GM12891 (cell line): ENCODE data around the gene SLC10A7.

Source experiments
- DNase-seq: peaks from one replicate; pipeline ENCODE4 v3.0.0; 2011; ENCODE audit warnings: low spot score; ENCODE audit not compliant: insufficient read length
- FAIRE-seq: peaks from 2 replicates; lab custom pipeline; 2011; peaks lifted over from hg19 to GRCh38; lab: Jason Lieb, UNC
- PAX5 ChIP-seq: IDR thresholded peaks from 2 replicates; pipeline ENCODE4 v1.6.1; 2011; ENCODE audit warnings: low read length, moderate library complexity, mild to moderate bottlenecking; ENCODE audit not compliant: insufficient read depth, severe bottlenecking
- POLR2A ChIP-seq: IDR thresholded peaks from 2 replicates; pipeline ENCODE4 v1.6.1; 2011; ENCODE audit warnings: low read depth, low read length, control low read depth
- POLR2AphosphoS5 ChIP-seq: IDR thresholded peaks from 2 replicates; pipeline ENCODE4 v1.6.1; 2011; ENCODE audit warnings: low read depth, low read length, control low read depth
- POU2F2 ChIP-seq: IDR thresholded peaks from 2 replicates; pipeline ENCODE4 v1.6.1; 2011; ENCODE audit warnings: low read depth, mild to moderate bottlenecking, control low read depth, low read length, moderate library complexity
- SPI1 ChIP-seq: IDR thresholded peaks from 2 replicates; pipeline ENCODE4 v1.6.1; 2011; ENCODE audit warnings: low read depth, low read length, control low read depth
- TAF1 ChIP-seq: IDR thresholded peaks from 2 replicates; pipeline ENCODE4 v1.6.1; 2011; ENCODE audit warnings: low read depth, low read length, control low read depth

Gene SLC10A7

DNA sequence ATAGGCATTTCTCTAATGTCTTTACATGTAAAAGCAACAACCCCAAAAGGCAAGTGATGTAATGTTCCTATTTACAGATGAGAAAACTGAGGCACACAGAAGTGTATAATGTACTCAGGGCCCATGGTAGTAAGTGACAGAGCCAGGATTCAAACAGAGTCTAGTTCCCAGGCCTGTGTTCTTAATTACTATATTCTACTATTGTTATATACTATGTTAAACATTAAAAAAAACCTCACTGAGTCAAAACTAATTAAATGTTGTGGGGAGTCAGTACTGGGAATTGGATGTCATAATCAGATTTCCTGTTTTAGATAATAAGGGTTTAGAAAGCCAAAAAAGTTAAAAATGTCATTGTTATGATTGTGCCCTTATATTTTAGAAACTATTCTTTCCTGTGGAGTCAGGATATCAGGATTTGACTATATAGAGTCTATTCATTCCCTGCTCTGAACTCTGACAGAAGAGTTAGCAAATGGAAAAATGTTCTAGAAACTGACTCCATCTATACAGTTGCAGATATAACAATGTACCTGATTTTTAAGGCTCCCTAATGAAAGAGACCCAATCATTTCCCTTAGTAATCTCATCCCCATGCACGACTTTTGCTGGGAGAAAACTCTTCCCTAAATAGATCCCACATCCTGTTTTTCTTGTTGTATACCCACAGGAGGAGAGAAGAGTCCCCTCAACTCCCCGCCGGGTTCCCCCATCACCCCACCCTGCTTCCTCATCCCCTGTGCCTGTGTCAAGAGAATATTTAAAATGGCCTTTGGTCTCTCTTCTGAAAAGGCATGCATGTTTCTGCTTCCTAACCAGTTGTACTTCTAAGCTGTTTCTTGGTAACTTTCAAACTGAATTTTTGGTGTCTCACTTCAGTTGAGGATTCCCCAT is 237.7 kb downstream of the SLC10A7 start:
- TF ChIP-seq POU2F2 (no peak), PAX5 (no peak), TAF1 (no peak), SPI1 (no peak), POLR2AphosphoS5 (no peak), POLR2A (no peak)
- FAIRE-seq (no peak), DNase-seq (no peak)

DNA sequence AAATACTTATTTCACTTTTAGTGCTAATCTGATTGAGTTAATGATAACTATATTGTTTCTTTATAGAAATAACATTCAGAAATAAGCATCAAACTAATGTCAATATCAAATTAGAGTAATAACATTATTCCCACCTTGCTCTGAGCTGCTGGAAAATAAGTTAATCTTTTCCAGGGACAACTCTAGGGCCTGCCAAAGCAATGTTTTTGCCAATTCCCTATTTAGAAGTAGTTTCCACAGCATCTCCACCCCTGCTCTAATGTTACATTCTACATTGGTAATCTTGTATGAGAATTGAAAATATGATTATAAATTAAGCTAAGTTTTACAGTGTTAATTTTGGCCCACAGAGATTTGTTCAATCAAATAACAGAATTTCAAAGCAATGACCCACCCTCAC is 239.1 kb downstream of the SLC10A7 start:
- no peak for TF ChIP-seq POLR2AphosphoS5
- TF ChIP-seq SPI1: no peak
- no peak for TF ChIP-seq TAF1
- TF ChIP-seq PAX5: no peak
- no peak for TF ChIP-seq POLR2A
- TF ChIP-seq POU2F2: no peak
- DNase-seq (no peak), FAIRE-seq (no peak)

DNA sequence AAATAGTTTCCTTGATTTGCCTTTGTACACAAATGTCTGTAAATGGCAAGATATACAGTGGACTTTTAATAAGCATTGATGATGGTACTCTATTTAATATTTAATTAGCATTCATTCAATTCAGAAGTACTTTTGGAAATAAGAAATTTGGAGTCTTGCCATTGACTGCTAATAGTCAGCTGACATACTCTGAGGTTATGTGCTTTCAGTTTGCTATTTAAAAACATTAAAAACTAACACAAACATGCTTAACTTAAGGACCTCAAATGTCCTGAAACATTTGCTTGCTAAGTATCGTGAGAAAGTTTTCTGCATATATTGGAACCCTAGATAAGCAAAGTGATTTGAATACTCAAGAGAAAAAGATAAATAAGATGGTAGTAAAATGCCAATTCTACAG is 242.8 kb downstream of the SLC10A7 start:
- TF ChIP-seq SPI1 (no peak), POU2F2 (no peak), POLR2AphosphoS5 (no peak), PAX5 (no peak), POLR2A (no peak), TAF1 (no peak)
- no peak for FAIRE-seq
- DNase-seq: no peak

DNA sequence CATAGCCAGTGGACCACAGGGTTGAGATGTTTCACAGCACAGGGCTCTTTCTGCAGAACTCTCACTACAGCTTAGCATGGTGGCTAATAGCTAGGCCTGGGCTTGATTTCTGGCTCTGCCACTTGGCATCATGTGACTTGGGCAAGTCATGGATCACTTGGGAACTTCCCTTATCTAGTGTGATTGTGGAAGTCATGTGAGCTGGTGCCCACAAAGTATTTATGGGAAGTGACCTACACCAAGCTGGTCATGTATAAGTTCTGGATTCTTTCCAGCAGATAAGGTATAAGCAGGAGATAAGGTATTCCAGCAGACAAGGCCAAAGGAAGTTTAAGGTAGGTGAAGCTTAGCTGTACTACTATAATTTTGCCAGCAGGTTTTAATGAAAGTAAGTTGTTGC is 246.4 kb downstream of the SLC10A7 start:
- FAIRE-seq (peak; percentile 31), DNase-seq (no peak)
- TF ChIP-seq POLR2A: no peak
- TF ChIP-seq PAX5: no peak
- no peak for TF ChIP-seq POU2F2
- no peak for TF ChIP-seq SPI1
- no peak for TF ChIP-seq POLR2AphosphoS5
- no peak for TF ChIP-seq TAF1

DNA sequence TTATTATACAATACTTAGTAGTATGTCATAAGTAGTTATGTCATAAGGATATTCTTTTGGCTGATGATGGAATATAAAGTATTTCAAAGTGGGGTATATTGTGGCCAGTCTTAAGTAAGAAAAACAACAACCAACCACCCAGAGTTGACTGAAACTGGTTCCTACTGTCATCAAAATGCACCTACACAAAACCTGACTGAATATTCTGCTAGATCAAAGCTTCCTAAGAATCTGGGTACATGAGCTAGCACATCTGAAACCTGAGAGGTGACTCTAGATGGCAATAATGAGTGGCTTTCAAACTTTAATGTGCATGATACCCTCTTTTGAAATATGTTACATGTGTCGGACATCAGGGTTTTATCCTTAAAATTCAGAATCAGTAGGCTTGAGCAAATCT is 247.0 kb downstream of the SLC10A7 start:
- FAIRE-seq: no peak
- TF ChIP-seq POU2F2 (no peak), POLR2AphosphoS5 (no peak), TAF1 (no peak), POLR2A (no peak)

DNA sequence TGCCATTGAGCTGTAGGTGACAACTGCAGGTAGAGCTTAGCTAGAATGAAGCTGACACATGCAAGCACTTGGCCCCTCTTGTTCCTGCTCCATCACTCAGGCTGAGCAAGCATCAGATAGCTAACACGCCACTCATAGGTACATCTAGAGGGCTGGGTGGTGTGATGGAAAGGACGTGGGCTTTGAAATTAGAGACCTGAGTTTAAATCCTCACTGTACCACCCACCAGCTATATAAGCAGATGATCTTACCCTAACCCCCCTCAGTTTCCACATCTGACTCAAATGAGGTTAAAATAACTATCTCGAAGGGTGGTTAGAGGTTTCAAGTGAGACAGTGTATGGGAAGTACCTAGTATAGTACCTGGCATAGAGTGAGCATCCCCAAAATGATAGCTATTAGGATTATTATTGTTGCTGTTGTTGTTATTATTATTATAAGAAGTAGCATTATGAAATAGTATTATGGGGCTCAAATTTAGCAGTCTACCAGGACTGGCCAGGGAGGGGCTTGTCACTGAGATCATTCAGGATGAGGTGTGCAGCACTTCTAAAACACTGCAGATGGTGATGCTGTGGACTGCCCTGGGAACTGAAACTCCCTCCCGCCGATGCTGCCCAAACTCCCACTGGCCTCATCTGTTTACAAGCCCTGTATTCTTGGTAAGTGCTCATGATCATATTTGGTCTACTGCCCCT is 248.4 kb downstream of the SLC10A7 start:
- DNase-seq: no peak
- FAIRE-seq: peak; percentile 95
- TF ChIP-seq SPI1 (peak; percentile 61; the same call in 1 of the 2 replicates), TAF1 (no peak)

More for the DNA sequence above, 247.0 kb downstream of the SLC10A7 start:
- DNase-seq: no peak

DNA sequence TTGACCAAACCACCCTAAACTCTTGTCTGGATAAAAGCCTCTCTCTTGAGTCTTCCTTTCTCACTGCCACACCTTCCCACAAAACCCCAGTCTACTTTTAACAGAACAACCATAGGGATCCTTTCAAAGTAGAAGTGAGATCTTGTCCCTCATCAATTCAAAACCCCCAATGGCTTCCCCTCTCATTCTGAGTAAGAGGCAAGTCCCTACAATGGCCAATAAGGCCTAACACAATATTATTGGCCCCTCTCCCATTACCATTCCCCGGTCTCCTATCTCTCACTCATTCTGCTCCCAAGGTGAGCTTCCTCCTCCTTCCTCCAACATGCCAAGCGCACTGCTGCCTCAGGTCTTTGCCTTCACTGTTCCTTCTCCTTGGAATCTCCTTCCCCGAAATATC is 250.3 kb downstream of the SLC10A7 start:
- no peak for DNase-seq
- FAIRE-seq: peak; percentile 77
- TF ChIP-seq POU2F2 (no peak), PAX5 (no peak), POLR2AphosphoS5 (no peak), TAF1 (no peak), POLR2A (no peak), SPI1 (peak; percentile 77)

DNA sequence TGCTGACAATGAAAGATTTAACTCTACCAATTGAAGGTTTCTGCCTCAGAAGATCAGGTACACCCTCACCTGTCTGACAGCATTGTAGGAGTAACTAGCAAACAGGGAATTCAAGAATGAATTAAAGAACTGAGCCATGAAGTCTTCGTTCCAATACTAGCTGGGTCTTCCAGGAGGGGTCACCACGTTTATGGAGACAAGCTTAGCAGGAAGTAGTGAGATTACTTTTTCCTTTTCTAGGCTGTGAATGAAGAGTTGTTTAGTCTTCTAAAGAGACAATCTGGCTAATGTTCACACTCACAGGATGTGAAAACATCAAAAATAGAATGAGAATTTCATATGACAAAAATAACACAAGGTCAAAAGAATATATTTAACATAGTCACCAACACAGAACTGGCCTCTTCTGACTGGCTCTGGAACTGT is 252.5 kb downstream of the SLC10A7 start:
- DNase-seq (no peak), FAIRE-seq (peak; percentile 89)
- TF ChIP-seq POU2F2 (no peak), POLR2A (no peak), SPI1 (0 out of 2 replicates have a peak, but pooled peaks have one; percentile 9), POLR2AphosphoS5 (no peak)

DNA sequence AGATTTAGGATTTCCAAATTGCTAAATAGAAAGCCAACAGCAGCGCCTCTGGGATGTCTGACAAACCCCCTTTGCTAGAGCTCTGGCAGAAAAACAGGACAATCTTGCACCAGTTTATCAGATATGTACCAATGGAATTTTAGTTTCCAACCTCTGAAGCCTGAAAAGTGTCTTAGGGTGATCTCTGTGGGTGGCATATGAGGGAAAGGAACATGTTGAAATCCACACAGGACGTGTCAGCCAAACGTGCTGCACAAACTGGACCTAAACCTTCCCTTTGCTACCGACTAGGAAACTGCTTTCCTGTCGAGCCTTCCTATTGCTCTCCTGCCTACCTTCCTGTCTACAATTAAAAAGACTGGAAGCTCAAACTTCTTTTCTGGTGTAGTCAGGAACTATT is 253.9 kb downstream of the SLC10A7 start:
- DNase-seq (no peak), FAIRE-seq (peak; percentile 16)
- TF ChIP-seq TAF1 (no peak), POU2F2 (no peak), PAX5 (no peak), POLR2A (no peak), SPI1 (no peak), POLR2AphosphoS5 (no peak)

DNA sequence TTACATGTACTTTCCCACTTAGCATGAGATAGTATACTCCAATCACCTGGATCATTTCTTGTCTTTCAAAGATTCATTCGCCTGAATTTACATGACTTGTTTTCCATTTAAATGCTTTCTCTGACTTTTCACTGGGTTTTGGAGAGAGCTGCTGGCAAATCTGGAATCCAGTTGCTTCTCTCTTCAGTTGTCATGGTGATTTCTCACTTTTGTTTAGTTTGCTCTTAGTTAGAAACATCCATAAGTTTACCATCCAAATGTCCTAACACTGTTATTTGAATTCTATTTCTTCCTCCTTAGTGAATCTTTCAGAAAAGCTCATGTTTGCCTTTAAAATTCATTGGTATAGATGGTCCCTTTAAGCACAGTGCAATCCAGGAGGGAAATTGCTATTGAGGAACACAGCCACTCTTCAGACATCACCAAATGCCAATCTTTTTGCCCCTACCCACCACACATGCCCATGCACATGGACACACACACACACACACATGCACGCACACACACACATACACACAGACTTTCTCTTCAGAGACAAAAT is 255.7 kb downstream of the SLC10A7 start:
- TF ChIP-seq POLR2A (no peak), PAX5 (no peak), SPI1 (no peak), TAF1 (no peak), POU2F2 (no peak), POLR2AphosphoS5 (no peak)
- DNase-seq: no peak
- peak; percentile 72 for FAIRE-seq
